GM10266 (cell line): Measurements from ENCODE around the gene SSR4.
A peak's percentile ranks its signal among the peaks of the same experiment; 100 is the strongest.
"Not testable (repeated sequence)": the region's sequence is repeated elsewhere in the genome, so short reads cannot be mapped to it uniquely, and the experiment has no call there.

Source experiments
- DNase-seq: peaks from one replicate; pipeline ENCODE4 v3.0.0; 2012; ENCODE audit errors: extremely low spot score
- CTCF ChIP-seq: IDR thresholded peaks from 2 replicates; pipeline ENCODE4 v1.5.1; 2012; ENCODE audit warnings: mild to moderate bottlenecking, low read depth; ENCODE audit not compliant: control insufficient read depth, insufficient read depth; ENCODE audit errors: missing control alignments

SSR4 gene

GRCh38 chrX:153816831-153817690 is 22.6 kb downstream of the SSR4 start:
- DNase-seq, result no peak
- TF ChIP-seq CTCF, result no peak

- DNase-seq, result not testable (repeated sequence)
Measured at GRCh38 chrX:153818064-153818463, 23.6 kb downstream of the SSR4 start.

- peak; percentile 58 for DNase-seq
- TF ChIP-seq CTCF, result no peak
Measured at GRCh38 chrX:153818571-153819383, 24.3 kb downstream of the SSR4 start.

- TF ChIP-seq CTCF, result no peak
Measured at GRCh38 chrX:153819384-153820040, 25.0 kb downstream of the SSR4 start.

GRCh38 chrX:153820601-153821000 is 26.1 kb downstream of the SSR4 start:
- DNase-seq, result no peak
- TF ChIP-seq CTCF, result no peak

More at GRCh38 chrX:153819384-153820040, 25.0 kb downstream of the SSR4 start:
- DNase-seq, result no peak

GRCh38 chrX:153821066-153821465 is 26.6 kb downstream of the SSR4 start:
- DNase-seq, result no peak
- no peak for TF ChIP-seq CTCF

GRCh38 chrX:153824348-153824747 is 29.9 kb downstream of the SSR4 start:
- no peak for TF ChIP-seq CTCF
- no peak for DNase-seq
